GM12873 (cell line): Measurements from ENCODE around the gene CHAT.

Experiments
- TF ChIP-seq, protein P1 (sequence below): IDR thresholded peaks from 2 replicates; pipeline ENCODE4 v1.5.1; 2012; ENCODE audit warnings: low read depth, mild to moderate bottlenecking, moderate library complexity, low read length, control low read depth; ENCODE audit not compliant: insufficient read depth; ENCODE audit errors: missing control alignments

Gene CHAT

DNA sequence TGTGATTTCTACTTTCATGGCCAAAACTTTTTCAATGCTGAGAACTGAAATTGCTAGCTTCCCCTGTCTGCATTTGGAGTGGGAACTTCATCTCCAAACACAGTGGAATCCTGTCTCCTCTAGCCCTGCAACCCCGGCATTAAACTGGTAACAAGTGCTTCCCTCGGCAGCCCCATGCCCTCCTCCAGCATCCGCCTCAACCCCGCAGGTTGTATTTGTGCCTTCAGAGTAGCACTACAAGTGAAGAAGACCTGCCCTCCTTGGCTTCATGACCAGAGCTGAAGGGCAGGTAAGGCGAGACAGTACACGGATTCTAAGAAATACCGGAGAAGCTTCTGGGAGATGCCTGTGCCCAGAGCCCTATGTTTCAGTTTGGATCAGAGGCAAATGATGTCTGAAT lies 82.5 kb downstream of the CHAT start:
- TF ChIP-seq, protein P1, sequence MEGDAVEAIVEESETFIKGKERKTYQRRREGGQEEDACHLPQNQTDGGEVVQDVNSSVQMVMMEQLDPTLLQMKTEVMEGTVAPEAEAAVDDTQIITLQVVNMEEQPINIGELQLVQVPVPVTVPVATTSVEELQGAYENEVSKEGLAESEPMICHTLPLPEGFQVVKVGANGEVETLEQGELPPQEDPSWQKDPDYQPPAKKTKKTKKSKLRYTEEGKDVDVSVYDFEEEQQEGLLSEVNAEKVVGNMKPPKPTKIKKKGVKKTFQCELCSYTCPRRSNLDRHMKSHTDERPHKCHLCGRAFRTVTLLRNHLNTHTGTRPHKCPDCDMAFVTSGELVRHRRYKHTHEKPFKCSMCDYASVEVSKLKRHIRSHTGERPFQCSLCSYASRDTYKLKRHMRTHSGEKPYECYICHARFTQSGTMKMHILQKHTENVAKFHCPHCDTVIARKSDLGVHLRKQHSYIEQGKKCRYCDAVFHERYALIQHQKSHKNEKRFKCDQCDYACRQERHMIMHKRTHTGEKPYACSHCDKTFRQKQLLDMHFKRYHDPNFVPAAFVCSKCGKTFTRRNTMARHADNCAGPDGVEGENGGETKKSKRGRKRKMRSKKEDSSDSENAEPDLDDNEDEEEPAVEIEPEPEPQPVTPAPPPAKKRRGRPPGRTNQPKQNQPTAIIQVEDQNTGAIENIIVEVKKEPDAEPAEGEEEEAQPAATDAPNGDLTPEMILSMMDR, result no peak

DNA sequence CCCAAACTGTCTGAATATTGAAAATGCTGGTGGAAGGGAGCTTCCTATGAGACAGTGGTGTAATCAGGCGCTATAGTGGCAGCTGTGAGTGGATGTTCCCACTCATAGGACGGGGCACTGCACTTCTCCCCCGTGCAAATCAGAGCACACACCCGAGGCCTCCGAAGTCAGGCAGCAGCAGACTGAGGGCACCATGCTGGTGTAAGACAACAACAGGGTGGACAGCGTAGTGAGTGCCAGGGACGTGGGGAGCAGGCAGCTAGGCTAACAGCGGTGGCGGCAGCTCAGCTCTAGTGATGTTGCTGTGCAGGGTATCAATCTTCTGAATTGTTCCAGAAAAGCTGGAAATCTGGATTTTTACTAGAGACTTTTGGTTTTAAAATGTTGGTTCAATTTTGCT lies 84.8 kb downstream of the CHAT start:
- TF ChIP-seq, protein P1, result no peak

DNA sequence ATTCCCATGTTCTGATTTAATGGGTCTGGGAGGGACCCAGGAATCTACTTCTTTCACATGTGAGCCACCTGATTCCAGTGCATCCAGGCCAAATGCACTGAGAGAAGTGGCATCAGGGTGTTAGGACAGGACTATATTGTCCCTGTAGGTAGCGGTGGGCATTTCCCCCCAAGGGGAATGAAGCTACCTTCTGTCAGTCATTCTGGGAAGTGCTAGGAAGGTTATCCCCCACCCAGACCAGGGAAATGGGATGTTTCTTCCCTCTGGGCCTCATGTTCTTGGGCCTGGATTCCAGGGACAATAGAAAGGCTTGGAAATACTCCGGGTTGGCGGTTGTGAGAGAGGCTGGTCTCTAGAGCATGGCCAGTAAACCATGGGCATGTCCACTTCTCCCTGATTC lies 86.4 kb downstream of the CHAT start:
- TF ChIP-seq, protein P1, result no peak

DNA sequence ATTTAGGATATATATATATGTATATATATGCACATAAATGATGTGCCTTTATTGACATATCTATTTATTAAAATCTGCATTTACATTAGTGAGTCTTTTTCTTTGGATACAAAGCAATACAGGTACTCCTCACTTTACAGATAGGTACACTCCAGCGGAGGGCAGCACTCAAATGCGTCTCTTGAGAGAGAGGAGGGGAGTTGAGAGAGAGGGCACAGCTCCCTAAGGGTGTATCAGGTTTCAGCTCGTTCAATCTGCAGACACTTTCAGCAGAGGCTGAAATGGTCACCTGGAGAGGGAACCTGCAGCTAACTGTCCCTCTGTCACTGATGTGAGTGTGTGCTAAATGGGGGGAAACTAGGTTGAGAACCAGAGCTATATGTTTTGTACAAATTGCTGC lies 87.2 kb downstream of the CHAT start:
- TF ChIP-seq, protein P1, result no peak

DNA sequence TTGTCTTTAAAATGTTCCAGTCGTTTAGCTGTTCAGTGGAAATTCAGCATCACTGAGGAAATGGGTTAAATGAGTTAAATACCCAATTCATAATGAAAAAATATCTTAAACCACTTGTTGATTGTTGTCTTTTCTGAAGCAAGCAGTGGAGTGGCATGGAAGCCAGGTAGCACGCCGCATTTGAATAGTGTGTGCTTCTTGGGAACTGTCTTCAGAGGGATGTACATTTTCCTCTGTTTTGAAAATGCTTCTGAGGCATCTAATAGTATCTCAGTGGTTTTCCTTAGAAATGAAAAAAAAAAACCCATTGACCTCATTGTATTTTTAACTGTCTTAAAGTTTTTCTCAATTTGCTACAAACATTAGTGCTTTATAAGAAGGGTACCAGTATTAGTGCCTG lies 93.7 kb downstream of the CHAT start:
- TF ChIP-seq, protein P1, result no peak

DNA sequence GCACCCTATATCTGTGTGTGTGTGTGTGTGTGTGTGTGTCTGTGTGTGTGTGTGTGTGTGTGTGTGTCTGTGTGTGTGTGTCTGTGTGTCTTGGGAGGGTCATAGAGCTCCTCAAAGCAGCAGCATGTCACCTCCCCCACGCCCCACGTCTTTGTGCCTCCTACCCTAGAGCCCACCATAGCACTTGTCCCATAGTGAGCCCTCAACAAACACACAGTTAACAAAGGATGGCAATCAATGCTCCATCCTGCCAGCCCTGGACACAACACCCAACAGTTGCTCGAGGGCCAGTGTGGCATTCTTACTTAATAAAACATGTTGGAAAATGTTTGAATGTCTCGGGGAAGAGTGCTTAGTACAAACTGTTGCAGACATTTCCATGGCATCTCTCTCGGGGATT lies 96.1 kb downstream of the CHAT start:
- TF ChIP-seq, protein P1, result no peak

DNA sequence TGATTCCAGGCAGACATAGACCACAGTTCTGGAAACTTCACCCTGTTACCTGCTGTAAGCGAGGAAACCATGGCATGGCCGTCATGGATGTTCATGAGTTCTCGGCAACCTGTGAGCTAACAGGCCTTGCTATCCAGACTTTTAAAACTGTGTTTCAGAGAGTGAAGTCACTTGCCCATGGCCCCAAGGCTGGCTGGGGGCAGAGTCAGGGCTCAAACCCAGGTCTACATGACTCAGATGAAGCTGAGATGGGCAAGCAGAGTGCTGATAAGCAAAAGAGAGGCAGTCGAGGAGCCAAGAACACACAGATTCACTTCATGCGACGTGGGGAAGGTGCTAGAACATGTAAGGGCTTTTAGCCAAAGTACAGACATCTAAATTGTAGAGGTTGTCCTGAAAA lies 97.1 kb downstream of the CHAT start:
- TF ChIP-seq, protein P1, result no peak

DNA sequence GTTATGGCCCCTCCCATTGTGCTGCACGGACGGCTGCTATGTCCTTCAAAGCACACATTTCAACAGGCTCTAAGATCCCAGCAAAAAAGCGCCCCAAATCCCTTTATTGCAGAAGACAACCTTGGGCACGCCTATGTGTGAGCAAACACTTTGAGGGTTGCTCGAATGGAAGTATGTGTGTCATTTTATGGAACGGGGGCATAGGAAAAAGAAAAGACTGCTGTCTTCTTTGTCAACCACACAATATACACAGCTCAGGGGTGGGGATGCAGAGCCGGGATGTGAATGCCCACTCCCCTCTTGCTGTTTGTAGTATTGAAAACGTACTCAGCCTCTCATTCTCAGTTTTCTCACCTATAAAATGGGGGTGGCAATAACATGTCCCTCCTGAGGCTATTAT lies 97.6 kb downstream of the CHAT start:
- TF ChIP-seq, protein P1, result no peak
